ENCODE data around the gene RPS6KA1.
"Not testable (repeated sequence)": the region's sequence is repeated elsewhere in the genome, so short reads cannot be mapped to it uniquely, and the experiment has no call there.

DNA sequence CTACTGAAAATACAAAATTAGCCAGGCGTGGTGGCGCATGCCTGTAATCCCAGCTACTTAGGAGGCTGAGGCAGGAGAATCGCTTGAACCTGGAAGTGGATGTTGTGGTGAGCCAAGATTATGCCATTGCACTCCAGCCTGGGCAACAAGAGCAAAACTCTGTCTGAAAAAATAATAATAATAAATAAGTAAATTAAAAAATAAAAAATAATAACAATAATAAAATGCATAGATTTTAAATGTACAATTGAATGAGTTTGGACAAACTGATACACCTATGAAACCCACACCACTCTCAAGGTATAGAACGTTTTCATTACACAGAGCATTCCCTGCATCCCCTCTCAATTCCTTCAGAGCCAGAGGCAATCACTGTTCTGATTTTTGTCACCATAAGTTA, 55.0 kb downstream of the RPS6KA1 start:
- not testable (repeated sequence) for TF ChIP-seq POLR2A, CTCF (IDR thresholded peaks at IDR 0.05)
